ACC112 (cell line): ENCODE measurements around the gene CGNL1.

Experiments used
- H2AFZ ChIP-seq: fragments of 200-600 bp; sonication (generic); one replicate; pipeline ENCODE4 v1.6.0; 2017; ENCODE audit warnings: antibody characterized with exemption, low read length; ENCODE audit not compliant: unreplicated experiment
- H3K27ac ChIP-seq: fragments of 200-600 bp; sonication (generic); 2 replicates; pipeline ENCODE4 v1.5.1; 2014; ENCODE audit warnings: low read depth, mild to moderate bottlenecking, antibody characterized with exemption, low read length, moderate library complexity
- H3K27me3 ChIP-seq: fragments of 200-600 bp; sonication (generic); 2 replicates; pipeline ENCODE4 v1.6.1; 2014; ENCODE audit warnings: mild to moderate bottlenecking, antibody characterized with exemption, low read length, moderate library complexity, mixed read lengths; ENCODE audit not compliant: insufficient read depth
- H3K36me3 ChIP-seq: fragments of 200-600 bp; sonication (generic); 2 replicates; pipeline ENCODE4 v1.6.1; 2016; ENCODE audit warnings: mild to moderate bottlenecking, antibody characterized with exemption, low read length, moderate library complexity, mixed read lengths; ENCODE audit not compliant: insufficient read depth
- H3K4me1 ChIP-seq: fragments of 200-600 bp; sonication (generic); one replicate; pipeline ENCODE4 v1.6.1; 2016; ENCODE audit warnings: low read length, mixed read lengths; ENCODE audit not compliant: insufficient read depth, unreplicated experiment, control insufficient read depth
- H3K4me3 ChIP-seq: fragments of 200-600 bp; sonication (generic); 2 replicates; pipeline ENCODE4 v1.5.1; 2014; ENCODE audit warnings: mild to moderate bottlenecking, low read depth, low read length
- H3K79me2 ChIP-seq: fragments of 200-600 bp; sonication (generic); one replicate; pipeline ENCODE4 v1.6.0; 2016; ENCODE audit warnings: low read length; ENCODE audit not compliant: control insufficient read depth, unreplicated experiment, insufficient read depth

The CGNL1 gene

GRCh38 chr15:57354436-57355123 is 21.7 kb upstream of the CGNL1 start:
- Histone ChIP-seq H2AFZ (no peak overlapping the region), H3K36me3 (no peaks in the 10 kb centered on the region), H3K4me1 (peaks cover 12% of the 10 kb centered on the region), H3K27ac (no peak overlapping the region), H3K27me3 (no peaks in the 10 kb centered on the region), H3K4me3 (no peak overlapping the region), H3K79me2 (no peaks in the 10 kb centered on the region)

GRCh38 chr15:57355259-57355658 is 21.0 kb upstream of the CGNL1 start:
- no peaks in the 10 kb centered on the region for H3K79me2 ChIP-seq
- no peak overlapping the region for H3K27ac ChIP-seq
- H3K27me3 ChIP-seq = no peaks in the 10 kb centered on the region
- no peaks in the 10 kb centered on the region for H3K36me3 ChIP-seq
- no peak overlapping the region for H2AFZ ChIP-seq
- H3K4me1 ChIP-seq = peaks cover 12% of the 10 kb centered on the region
- H3K4me3 ChIP-seq = no peak overlapping the region

DNA sequence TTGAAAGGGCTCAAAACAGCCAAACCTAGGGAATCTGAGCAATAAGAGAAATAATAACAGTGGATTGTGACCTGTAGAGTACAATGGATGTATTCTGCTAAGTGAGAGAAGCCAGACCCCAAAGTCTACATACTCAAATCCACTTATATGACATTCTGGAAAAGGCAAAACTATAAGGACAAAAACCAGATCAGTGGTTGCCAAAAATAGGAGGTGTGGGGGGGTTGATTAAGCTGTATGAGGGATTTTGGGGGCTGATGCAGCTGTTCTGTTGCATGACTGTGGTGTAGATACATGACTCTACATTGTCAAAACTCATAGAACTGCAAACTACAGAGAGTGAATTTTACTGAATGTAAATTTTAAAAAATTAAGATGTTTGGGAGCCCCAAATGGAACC is 20.1 kb upstream of the CGNL1 start:
- Histone ChIP-seq H3K4me1 (peaks cover 12% of the 10 kb centered on the region), H3K27ac (no peak overlapping the region)

GRCh38 chr15:57356636-57357035 is 19.7 kb upstream of the CGNL1 start:
- no peaks in the 10 kb centered on the region for H3K79me2 ChIP-seq
- H3K27ac ChIP-seq = no peak overlapping the region
- no peak overlapping the region for H3K4me3 ChIP-seq
- peaks cover 12% of the 10 kb centered on the region for H3K4me1 ChIP-seq
- no peaks in the 10 kb centered on the region for H3K27me3 ChIP-seq
- H3K36me3 ChIP-seq = no peaks in the 10 kb centered on the region
- H2AFZ ChIP-seq = no peak overlapping the region

More for the DNA sequence above, 20.1 kb upstream of the CGNL1 start:
- Histone ChIP-seq H2AFZ (no peak overlapping the region), H3K36me3 (no peaks in the 10 kb centered on the region), H3K4me3 (no peak overlapping the region), H3K79me2 (no peaks in the 10 kb centered on the region), H3K27me3 (no peaks in the 10 kb centered on the region)

DNA sequence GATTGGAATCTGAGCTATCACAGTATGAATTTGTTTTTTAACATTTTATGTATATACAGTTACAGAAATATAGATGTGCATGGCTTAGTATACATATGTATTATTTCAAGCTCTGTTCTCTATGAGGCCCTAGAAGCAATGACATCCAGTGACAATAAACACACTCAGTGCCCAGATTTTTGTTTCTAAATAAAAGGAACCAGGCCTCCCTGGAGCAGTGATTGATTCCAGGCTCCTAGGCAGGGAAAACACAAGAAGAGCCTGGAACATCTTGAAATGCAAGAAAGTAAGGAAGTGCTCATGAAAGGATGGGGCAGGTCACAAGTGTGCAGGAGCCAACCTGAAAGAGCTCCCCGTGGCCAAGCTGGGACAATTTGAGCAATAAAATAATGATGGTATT is 18.5 kb upstream of the CGNL1 start:
- H3K4me3 ChIP-seq = no peak overlapping the region
- peaks cover 12% of the 10 kb centered on the region for H3K4me1 ChIP-seq

DNA sequence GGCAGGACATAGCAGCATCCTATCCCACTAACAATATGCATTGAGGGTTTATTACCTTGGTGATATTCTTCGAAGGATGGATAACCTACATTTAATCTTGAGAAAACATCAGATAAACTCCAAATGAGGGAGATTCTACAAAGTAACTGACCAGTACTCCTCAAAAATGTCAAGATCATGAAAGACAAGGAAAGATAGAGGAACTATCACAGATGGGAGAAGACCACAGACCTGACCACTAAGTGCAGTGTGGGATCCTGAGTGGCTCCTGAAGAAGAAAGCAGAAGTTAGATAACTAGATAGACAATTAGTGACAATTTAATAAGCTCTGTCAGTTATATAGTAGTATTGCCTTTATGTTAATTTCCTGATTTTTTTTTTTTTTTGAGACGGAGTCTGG is 17.7 kb upstream of the CGNL1 start:
- Histone ChIP-seq H3K27ac (no peak overlapping the region), H3K27me3 (no peaks in the 10 kb centered on the region), H3K36me3 (no peaks in the 10 kb centered on the region), H3K4me3 (no peak overlapping the region), H2AFZ (no peak overlapping the region), H3K79me2 (no peaks in the 10 kb centered on the region), H3K4me1 (peaks cover 12% of the 10 kb centered on the region)

More for the DNA sequence above, 18.5 kb upstream of the CGNL1 start:
- H3K79me2 ChIP-seq = no peaks in the 10 kb centered on the region
- H3K27me3 ChIP-seq = no peaks in the 10 kb centered on the region
- no peaks in the 10 kb centered on the region for H3K36me3 ChIP-seq
- no peak overlapping the region for H2AFZ ChIP-seq
- no peak overlapping the region for H3K27ac ChIP-seq

- no peak overlapping the region for H3K4me3 ChIP-seq
- H3K36me3 ChIP-seq = no peaks in the 10 kb centered on the region
- no peak overlapping the region for H2AFZ ChIP-seq
- no peaks in the 10 kb centered on the region for H3K27me3 ChIP-seq
- H3K27ac ChIP-seq = no peak overlapping the region
- no peaks in the 10 kb centered on the region for H3K4me1 ChIP-seq
- no peaks in the 10 kb centered on the region for H3K79me2 ChIP-seq
Observed at GRCh38 chr15:57363661-57364060, 12.6 kb upstream of the CGNL1 start.

DNA sequence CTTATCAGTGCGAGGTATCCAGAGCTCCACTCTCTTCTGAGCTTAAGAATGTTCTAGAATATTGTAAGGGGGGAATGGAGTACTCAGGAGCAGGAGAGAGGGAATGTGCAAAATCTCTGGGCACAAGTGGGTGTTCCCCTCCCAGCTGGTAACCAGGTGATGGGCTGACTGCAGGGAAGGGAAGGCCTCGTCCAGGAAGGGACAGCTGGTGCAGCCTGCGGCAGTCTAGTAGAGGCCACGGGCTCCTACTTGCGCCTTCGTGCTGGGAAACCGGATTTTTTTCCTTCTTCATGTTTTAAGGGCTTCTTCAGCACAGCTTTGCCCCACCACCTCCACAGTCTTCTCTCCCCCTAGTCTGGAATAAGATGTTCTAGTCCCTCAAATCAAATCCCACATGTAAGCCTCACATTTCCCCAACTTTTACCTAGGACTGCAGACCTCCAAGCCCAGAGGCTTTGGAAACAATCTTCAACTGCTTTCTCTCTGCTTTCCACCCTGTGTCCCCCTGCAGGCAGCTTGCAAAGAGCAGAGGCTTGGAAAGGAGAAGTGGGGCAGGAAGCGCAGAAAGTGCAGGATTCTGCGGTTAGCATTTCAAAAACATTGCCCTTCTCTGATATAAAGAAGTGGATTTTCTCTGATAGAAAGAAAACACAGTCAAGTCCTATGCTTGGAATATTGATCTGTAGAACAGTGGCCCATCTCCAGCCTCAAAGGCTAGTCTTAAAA is 11.9 kb upstream of the CGNL1 start:
- Histone ChIP-seq H3K4me1 (no peaks in the 10 kb centered on the region), H3K36me3 (no peaks in the 10 kb centered on the region), H3K27ac (no peak overlapping the region), H2AFZ (no peak overlapping the region), H3K79me2 (no peaks in the 10 kb centered on the region), H3K27me3 (no peaks in the 10 kb centered on the region), H3K4me3 (no peak overlapping the region)

DNA sequence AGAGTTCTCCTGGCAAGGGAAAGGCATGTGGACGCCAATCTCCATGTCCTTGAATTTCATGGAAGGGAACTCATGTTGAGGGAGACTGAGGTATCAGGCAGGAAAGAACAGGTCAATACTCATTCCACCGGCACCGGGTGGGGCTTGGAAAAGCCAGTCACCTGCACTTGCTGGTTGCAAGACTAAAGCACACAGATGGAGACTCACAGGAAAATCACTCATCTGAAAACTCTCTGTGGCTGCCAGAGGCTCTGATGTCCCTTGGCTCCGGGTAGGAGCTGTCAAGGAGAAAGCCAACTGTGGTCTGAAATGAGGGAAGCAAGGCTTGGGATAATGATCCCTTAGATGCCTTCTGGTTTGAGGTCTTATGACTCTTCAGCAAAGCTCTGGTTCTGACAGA is 8.7 kb upstream of the CGNL1 start:
- Histone ChIP-seq H3K4me3 (no peak overlapping the region), H3K79me2 (no peaks in the 10 kb centered on the region), H2AFZ (no peak overlapping the region), H3K27me3 (no peaks in the 10 kb centered on the region), H3K27ac (no peak overlapping the region), H3K36me3 (no peaks in the 10 kb centered on the region), H3K4me1 (no peaks in the 10 kb centered on the region)

DNA sequence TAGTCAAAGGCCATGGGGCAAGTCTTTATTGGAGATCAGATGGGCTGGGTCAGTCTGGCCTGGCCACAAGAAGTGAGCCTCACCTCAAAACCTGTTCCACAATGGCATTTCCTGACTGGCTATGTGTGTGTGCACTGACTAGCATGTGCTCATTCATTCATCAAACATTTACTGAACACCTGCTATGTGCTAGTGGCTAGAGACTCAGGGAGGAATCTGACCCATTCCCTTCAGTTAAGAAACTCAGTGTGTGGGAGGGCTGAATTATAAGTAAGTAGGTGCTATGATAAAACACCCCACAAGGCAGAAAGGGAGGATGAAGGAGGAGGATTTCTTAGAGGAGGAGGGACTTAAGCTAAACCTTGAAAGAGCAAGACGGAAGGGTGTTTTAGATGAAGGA is 5.4 kb upstream of the CGNL1 start:
- Histone ChIP-seq H3K79me2 (no peaks in the 10 kb centered on the region), H3K27me3 (peaks cover 24% of the 10 kb centered on the region), H3K27ac (no peak overlapping the region), H3K4me1 (no peaks in the 10 kb centered on the region), H2AFZ (no peak overlapping the region), H3K4me3 (no peak overlapping the region), H3K36me3 (no peaks in the 10 kb centered on the region)

DNA sequence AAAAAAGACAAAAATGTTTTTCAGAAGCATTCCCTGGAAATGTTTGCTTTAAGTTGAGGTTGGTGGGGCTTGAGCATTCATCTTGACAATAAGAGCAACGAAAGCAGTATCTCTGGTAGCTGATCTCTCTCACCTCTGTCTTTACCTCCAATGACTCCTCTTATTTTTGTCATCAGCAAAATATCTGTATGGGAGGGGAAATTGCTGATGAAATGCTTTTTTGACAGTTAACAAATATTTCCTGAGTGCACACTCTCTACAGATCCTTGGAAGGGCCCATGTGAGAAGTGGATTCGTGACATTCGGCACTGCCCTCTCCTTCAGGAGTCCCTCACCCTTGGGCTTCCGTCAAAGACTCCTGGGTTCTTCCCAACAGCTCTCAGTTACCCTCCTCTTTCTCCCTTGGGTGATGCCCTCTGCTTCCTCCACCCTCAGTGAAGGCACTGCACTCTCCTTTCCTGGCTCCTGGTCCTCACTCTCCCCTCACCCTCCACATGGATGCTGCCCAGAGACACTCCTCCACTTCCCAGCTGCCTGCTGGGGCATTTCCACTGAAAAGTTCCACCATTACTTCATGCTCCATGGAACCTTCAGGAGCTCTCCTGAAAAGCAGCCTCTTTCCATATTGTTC is 2.9 kb upstream of the CGNL1 start:
- no peaks in the 10 kb centered on the region for H3K79me2 ChIP-seq
- peaks cover 42% of the 10 kb centered on the region for H3K27me3 ChIP-seq
- no peak overlapping the region for H3K4me3 ChIP-seq
- H3K4me1 ChIP-seq = peaks cover 6% of the 10 kb centered on the region
- no peaks in the 10 kb centered on the region for H3K36me3 ChIP-seq
- H3K27ac ChIP-seq = no peak overlapping the region
- H2AFZ ChIP-seq = no peak overlapping the region
